HG02610 (cell line): ENCODE data around the gene TSPAN11.
"Not testable (repeated sequence)": the region's sequence is repeated elsewhere in the genome, so short reads cannot be mapped to it uniquely, and the experiment has no call there.

Experiments
- ATAC-seq: cut with Tn5 transposase; IDR thresholded peaks from one replicate; pipeline ENCODE4 v1.9.1; 2021; ENCODE audit warnings: mild to moderate bottlenecking, moderate library complexity; ENCODE audit not compliant: unreplicated experiment

The TSPAN11 gene

DNA sequence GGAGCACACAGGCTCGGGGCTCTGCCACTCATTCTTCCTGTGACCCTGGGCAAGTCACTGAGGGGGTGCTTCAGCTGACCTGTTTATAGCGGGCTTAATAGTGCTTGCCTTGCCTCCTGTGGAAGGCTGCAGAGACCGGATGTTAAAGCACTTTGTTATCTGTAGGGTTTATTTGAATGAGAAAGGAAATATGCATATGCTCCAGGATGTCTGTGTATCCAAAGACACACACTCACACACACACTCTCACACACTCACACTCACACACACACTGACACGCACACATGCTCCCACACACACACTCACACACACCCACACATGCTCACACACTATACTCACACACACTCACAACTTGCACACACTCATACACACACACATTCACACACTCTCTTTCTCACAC, 91.0 kb downstream of the TSPAN11 start:
- no peak for ATAC-seq

DNA sequence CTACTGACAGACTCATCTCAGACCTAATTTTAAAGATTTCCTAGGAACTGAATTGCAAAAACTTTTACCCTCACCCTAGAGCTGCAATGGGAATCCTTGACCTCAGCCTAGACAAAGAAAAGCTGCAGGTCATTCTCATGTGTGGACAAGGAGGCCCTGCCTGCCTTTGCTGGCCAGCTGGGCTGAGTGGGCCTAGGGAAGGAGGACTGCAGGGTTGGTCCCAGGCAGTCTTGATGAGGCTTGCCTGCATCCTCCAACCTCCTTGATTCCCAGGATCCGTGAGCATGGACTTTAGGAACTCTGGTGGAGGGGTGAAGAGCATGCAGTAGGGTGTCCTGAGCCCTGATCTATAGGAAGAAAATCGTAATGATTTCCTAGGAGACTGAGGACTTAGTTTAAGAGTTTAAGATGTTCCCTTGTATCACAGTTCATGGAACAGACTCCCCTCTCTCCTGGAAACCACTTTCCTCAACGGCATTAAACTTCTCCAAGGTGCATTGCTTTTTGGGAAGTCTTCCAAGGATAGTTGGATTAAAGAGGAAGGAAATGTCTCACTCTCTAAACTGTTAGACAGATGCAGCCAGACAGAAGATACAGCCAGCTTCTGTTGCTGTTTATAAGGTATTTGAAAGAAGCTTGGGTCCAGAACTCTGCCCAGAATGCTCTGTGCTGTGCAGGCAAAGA, 91.7 kb downstream of the TSPAN11 start:
- no peak for ATAC-seq

DNA sequence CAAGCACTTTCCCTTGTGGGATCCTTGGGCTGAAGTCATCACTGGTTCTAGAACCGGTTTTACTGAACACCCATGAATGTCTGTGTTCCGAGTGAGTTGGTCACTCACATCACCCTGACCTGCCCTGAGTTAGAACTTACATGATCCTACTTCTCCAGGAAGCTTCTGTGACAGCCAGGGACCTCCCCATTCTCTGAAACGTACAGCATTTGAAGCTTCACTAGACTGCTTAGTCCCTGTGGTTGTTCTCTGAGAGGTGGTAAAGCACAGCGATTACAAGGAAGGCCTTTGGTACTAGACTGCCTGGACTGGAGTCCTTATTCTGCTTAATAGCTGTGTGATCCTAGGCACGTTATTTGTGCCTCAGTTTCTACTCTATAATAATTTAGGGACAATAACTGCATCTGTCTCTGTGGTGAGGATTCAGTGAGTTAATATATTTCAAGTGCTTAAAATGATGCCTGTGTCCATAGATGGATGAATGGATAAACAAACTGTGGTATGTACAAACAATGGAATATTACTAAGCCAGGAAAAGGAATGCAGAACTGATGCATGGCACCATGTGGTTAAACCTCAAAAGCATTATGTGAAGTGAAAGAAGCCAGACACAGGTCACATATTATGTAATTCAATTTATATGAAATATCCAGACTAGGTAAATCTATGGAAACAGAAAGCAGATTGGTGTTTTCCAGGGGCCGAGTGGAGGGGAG, 92.4 kb downstream of the TSPAN11 start:
- ATAC-seq: no peak

DNA sequence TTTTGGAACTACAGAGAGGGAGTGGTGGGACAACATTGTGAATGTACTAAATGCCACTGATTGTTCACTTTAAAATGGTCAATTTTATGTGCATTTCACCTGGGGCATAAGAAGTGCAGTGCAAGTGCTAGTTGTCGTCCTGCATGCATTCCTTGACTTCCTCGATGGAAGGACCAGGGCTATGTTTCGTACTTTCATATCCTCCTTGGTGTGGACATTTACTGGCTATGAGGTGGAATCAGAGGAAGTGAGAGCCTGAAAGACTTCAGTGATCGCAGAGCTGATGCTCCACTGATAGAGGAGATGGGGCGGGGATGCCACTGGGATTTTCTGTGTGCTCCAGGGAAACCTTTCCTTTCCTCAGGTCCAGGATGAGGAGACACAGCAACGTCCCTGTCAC, 93.0 kb downstream of the TSPAN11 start:
- no peak for ATAC-seq

DNA sequence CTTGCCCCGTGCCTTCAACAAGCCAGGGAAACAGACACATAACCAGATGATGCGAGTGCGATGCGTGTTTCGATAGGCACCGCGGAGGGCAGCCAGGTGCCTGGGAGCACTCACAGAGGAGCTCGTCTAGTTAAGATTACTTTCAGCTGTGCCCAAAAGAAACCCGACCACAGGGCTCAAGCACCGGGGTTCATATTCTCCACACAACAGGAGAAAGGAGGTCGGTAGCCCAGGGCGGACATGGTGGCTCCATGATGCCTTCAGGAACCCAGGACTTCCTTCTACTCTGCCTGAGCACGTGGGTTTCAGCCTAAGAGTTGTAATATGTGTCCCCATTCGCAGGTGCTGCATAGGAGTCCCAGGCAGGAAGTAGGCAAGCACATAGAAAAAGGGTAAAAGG, 93.4 kb downstream of the TSPAN11 start:
- ATAC-seq: no peak

DNA sequence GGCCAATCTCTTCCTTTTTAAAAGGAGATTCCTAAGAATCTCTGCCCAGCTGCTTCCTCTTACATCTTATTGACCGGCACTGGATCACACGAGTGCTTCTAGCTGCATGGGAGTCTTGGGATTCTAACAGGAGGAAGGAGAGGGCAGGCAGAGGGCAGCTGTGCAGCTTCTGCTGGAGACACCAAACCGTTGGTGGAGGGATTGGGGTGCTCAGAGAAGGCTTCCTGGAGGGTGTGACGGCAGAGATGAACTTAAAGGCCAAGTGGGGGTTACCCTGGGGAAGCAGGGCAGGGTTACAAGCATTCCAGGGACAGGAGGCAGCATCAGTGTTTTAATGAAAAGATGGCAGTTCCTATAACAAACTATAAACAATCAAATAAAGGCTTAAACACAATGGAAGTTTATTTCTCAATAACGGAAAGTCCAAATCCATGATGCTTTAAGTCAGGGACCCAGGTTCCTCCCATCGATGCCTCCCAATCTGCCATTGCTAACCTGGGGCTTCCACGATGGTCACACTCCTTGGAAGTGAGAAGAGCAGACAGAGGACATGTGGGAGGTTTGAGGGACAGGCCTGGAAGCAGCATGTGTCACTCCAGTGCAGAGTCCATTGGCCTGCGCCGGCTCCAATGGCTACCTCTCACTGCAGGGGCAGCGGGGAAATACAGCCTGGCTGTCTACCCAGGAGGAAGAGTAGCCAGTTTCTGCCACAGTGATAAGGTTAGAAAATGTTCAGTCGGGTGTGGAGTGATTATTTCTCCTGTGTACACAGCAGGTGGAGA, 94.0 kb downstream of the TSPAN11 start:
- no peak for ATAC-seq

DNA sequence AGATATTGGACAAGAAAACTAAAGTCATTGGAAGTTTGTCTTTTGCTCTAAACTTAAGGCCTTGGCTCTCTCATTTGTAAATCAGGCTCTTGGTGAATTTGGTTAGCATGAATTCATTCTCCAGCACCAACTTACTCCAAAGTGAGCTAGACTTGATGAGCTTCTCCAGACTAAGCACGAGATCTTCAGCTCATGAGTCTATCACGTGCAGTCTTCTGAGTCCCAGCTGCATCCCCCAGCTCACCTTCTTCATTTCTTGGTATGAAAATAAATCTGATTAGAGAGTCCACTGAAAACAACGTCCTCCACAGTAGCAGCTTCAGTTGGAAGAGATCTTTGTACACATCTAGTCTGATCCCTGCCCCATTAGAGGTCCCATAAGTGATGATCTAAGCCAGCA, 94.6 kb downstream of the TSPAN11 start:
- ATAC-seq: no peak

DNA sequence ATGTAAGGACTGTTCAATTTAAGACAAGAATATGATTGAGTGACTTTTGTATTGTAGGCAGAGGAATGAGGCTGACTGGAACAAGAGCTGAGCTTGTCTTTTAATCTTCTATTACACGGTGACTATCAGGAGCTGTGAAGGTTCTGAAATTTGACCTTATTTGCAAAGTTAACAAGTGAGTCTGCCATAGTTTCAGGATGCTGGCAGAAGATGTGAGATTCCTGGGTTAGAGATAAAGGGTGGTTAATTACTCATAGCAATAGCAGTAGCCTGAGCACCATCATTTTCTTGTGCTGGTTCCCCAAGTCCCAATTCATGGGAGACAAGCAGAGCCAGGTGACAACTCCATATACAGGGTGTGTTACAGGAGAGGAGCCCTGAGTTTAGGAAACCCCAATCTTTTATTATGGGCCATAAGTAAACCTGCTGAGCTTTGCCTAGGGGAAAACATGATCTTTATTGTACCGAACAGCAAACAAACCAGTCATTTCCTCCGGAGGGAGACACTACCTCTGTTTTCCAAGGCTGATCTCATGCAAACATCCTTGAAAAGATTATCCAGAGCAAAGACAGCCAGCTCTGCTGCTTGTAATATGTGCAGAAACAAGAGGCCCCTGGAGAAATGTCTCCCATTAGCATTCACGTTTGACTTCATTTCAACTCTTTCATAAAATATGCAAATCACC, 95.4 kb downstream of the TSPAN11 start:
- ATAC-seq: no peak

DNA sequence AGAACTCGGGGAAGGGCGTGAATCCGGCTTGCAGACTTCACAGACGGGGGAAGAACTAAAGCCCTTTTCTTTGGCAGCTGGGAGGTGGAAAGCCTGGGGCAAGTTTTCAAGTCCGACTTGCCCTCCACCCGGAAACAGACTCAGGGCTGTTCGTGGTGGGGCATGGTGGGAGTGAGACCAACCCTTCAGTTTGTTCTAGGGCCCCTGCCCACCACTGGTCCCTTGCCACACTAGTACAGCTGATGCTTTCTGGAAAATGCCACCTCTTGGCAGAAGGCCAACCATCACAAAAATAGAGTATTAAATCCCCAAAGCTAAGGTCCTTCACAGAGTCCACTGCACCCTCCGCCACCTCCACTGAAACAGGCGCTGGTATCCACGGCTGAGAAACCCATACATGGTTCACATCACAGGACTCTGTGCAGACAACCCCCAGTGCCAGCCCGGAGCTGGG, 96.8 kb downstream of the TSPAN11 start:
- ATAC-seq: no peak

DNA sequence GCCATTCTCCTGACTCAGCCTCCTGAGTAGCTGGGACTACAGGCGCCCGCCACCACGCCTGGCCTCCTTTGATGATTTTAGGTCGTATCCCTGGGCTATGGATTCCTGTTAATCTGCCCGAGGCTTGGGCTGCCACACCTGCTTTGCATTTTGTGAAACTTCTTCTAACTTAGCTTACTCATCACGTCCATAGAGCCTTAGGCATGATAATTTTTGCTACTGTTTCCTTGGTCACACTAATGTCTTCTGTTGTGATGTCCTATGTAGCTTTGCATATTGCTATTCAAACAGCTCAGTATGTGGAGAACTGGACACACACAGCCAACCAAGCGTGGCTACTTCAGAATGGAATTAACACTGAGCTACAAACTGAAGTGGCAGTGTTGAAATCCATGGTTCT, 99.7 kb downstream of the TSPAN11 start:
- ATAC-seq: no peak

DNA sequence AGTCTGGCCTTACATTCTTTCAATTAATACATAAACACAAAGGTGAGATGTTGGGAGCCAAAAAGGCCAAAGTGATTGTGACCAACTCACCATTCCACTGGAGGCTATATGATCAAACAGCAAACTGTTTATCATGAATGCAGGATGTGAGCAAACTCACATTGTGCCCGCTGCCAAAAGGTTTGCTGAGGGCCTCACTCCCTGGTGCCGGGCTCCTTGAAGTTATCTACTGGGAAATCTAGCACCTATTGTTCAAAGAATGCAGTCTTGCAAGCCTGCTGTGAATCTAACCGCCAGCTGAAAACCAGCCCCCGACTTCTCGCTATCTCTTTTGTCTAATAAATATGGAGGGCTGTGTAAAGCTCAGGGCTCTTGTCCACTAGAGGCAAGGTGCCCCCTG, 100.5 kb downstream of the TSPAN11 start:
- not testable (repeated sequence) for ATAC-seq

DNA sequence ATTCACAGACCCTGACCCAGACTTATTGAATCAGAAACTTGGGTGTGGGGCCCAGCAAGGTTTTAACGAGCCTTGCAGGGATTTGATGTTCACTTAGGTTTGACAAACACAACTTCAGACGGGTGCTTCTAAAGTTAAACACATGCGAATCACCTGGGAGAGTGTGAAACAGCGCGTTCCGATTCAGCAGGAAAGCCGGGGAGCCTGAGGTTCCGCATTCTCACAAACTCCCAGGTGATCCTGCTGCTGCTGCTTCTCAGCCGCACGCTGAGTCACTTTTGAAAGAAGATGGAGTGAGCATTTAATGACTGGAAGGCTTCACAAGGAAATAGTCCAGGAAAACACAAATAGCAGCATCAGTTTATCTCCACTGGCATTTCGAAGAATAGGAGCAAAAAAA, 102.9 kb downstream of the TSPAN11 start:
- ATAC-seq: no peak

DNA sequence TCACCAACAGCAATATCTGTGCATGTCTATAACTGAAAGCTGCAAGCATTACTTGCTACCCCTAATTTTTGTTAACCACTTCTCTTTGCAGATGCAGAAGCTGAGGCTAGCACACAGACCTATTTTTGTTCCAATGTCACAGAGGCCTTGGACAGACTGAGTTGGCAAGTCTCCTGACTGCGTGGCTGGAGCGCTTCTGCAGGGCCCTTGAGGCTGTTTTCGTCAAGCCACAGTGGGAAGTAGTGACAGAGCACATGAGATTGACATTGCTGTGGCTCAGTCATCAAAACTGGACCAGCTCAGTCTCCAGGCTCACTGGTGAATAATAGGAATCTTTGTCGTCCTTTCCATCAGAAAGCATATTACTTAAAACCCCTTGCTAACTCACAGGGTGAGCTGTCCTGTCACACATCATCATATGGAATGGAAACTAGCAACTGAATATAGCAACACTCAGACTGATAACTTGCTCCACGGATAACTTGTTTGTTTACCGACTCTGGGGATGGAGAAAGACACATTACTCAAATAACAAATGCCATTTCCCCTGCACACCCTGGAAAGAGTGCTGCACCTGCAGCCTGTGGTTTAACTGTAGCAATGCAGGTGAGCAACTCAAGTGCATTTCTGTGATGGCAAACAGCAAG, 103.5 kb downstream of the TSPAN11 start:
- ATAC-seq: no peak

DNA sequence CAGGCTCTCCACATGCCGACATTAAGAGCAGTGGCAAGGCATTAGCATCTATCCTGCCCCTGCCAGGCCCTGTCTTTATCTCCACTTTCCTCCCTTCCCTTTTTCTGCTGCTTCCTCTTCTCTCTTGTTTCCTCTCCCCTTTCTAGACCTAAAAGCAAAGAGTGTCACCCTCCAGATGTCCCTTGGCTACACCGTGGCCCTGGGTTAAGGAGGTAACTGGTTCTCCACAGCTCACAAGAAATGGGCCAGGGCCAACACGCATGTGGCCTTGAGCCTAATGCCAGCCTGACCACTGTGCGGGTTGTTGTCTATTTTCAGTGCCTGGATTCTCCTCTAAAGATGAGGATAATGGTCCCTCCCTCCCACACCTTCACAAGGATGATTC, 105.4 kb downstream of the TSPAN11 start:
- ATAC-seq: no peak

DNA sequence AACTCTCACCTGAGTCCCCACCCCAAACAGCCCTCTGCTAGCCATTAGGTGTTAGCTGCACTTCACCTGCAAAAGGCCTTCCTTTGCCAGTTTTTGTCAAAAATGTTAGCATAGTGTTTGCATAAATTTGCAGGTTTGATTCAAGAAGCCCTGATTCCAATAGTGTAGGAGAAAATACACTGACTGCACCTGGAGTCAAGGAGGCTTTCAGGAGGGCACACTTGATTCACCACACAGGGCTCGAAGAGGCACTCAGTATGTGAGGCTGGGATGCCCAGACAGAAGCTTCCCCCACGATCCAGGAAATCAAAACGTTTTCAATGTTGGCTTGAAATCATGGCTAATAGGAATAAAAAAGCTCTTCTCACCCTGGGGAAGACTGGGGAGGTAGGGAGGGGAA, 106.6 kb downstream of the TSPAN11 start:
- ATAC-seq: no peak

DNA sequence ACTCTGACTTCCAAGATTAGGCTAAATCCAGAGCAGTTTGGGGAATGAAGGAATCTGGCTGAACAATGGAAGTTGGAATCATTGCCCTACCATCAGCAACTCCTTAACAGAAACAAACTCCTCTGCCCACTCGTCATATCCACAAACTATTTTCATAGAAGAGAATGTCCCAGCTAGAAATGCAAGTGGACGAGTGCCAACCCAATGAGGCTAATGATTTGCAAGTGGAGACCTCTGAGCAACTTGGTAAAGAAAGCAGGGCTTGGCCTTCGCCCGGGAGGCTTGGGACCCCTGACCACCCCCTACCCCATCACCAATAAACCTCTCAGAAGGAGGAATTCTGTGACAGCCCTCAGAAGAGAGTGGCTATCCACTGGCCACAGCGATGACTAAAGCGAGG, 107.1 kb downstream of the TSPAN11 start:
- ATAC-seq: no peak

DNA sequence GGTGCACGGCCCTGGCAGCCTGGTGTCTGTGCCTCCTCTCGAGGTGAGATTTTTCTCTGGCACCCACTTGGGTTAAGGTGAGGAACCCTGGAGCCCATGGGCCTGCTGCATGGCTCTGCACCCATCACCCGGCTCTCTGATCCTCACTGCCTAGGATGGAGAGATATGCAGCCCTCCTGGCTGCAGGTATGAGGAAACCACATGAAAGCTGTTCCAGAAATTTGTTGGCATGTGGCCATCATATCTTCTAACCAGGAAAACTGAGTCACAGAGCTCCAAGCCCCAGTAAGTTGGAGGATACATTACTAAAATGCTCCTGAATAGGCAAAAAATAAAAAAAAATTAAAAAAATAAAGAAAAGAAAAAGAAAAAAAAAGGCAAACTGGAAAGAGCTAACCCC, 107.8 kb downstream of the TSPAN11 start:
- ATAC-seq: no peak

DNA sequence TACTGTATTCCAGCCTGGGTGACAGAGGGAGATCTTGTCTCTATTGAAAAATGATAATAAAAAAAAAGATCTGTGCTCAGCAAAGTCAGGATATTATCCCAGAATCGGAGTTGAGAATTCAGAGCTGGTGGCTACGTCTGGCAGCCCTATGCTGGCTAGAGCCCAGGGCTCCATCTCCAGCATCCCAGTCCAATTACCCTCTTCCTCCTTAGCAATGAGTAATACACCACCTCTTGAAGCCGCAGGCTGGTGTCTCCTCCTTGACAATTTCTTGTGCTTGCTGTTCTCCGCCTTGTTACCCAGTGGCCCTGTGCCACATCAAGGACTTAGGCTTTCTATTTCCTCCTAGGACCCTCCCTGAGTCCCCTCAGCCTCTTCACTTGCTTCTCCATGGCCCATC, 108.7 kb downstream of the TSPAN11 start:
- ATAC-seq: no peak

DNA sequence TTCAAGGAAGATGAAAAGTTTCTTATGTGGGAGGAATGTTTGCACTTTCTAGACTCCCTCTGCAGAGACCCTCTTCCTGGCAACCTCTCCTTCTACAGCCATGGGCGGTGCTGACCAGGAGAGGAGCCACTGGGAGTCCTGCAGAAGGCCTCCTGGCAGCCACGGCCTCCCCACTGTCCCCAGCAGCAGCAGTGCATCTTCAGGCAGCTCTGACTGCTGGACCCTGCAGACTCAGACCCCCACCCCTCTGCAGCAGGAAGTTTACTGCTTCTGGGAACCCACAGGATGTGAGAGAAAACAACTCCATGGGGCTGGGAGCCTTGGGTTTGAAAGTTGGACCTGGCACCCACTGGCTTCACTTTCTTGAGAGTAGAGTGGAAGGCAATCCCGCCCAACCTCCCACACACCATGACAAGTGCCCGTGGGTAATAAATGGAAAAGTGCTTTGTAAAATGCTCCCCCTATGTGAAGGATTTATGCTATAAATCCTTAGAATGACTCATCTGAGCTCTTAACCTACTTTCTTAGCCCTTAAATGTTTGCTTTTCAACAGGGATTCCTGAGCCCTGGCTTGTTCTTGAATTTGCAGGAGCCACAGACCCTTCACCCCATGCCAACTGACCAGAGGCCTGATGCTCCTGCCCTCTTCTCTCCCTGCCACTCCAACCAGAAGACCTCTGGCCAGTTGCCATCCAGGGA, 109.6 kb downstream of the TSPAN11 start:
- no peak for ATAC-seq

DNA sequence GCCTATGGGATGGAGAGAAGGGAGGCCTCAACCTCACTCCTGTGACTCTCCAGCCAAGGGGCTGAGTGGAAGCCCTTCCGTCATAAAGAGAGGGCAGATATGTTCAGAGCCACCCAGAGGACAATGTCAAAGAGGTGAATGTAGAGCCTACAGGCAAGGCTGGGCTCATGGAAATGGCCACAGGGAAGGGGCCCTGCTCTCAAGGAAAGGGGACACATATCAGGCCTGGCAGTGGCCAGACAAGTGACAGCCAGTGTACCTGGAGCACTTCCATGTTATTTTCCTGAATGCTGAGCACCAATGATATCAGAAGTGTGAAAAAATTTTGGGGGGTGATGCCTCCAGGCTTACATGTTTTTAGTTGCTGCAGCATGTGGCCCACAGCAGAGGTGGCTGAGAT, 110.5 kb downstream of the TSPAN11 start:
- no peak for ATAC-seq
